Upper lobe of right lung (tissue), 1 donor: ENCODE data around the gene ABLIM2. TPM values are rescaled to one million over a fixed set of nuclear protein-coding genes. Genes with fewer than 3 reads are reported as not detected.

Experiments used
- ATAC-seq: fragments of 200-7000 bp; cut with Tn5 transposase; one replicate; pipeline ENCODE4 v1.9.1; 2020; ENCODE audit warnings: mild to moderate bottlenecking, moderate library complexity
- DNase-seq: peaks from one replicate; pipeline ENCODE4 v3.0.0-alpha.2; 2020
- H3K27ac ChIP-seq: fragments of 200-600 bp; one replicate; pipeline ENCODE4 v1.8.0; 2022
- H3K27me3 ChIP-seq: fragments of 200-600 bp; one replicate; pipeline ENCODE4 v1.8.0; 2022; ENCODE audit warnings: mild to moderate bottlenecking
- H3K36me3 ChIP-seq: fragments of 200-600 bp; one replicate; pipeline ENCODE4 v1.8.0; 2022
- H3K4me1 ChIP-seq: fragments of 200-600 bp; one replicate; pipeline ENCODE4 v1.8.0; 2022
- H3K4me3 ChIP-seq: fragments of 200-600 bp; one replicate; pipeline ENCODE4 v1.8.0; 2022; ENCODE audit warnings: mild to moderate bottlenecking
- H3K9me3 ChIP-seq: fragments of 200-600 bp; one replicate; pipeline ENCODE4 v1.8.0; 2022
- intact Hi-C: fragments of 100-400 bp; cut with DNase I; formaldehyde crosslinking; loops from one replicate; pipeline ENCODE4 v1.11.0; 2022
- total RNA-seq: library from RNA; stranded (reverse); fragmentation: NEBNext Ultra II Directional; extraction: Animal tissue kit (Norgen Biotek cat#: 25700); gene quantifications from one replicate; pipeline ENCODE4 v1.2.1, GENCODE V29; 2021
- TF ChIP-seq, protein P1 (sequence below): fragments of 200-600 bp; IDR thresholded peaks from one replicate; pipeline ENCODE4 v1.8.0; 2022; ENCODE audit warnings: antibody characterized with exemption
- donor health status: DM: no; HTN: yes; CAD: no; lungs with severe emphysema.

ABLIM2 gene
- total RNA-seq, 1 donor from 2014 or later: 12.7 TPM

DNA sequence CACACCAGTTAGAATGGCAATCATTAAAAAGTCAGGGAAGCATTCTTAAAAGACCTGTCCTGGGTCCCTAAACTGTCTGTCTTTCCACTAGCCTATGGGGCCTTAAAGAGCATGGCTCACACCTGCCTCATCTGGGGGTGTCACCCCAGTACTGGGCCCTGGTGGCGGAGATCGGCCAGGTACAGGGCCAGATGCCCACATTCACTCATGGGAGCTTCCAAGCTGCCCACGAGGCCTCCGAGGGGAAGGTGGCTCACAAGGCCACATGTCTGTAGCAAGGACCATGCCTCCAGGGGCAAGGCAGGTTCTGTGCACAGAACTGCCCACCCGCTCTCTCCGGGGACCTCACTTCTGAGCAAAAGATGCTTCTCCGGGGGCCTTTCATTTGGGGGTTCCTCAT, 163.5 kb downstream of the ABLIM2 start:
- no peaks in the 10 kb centered on the region for H3K9me3 ChIP-seq
- TF ChIP-seq, protein P1, sequence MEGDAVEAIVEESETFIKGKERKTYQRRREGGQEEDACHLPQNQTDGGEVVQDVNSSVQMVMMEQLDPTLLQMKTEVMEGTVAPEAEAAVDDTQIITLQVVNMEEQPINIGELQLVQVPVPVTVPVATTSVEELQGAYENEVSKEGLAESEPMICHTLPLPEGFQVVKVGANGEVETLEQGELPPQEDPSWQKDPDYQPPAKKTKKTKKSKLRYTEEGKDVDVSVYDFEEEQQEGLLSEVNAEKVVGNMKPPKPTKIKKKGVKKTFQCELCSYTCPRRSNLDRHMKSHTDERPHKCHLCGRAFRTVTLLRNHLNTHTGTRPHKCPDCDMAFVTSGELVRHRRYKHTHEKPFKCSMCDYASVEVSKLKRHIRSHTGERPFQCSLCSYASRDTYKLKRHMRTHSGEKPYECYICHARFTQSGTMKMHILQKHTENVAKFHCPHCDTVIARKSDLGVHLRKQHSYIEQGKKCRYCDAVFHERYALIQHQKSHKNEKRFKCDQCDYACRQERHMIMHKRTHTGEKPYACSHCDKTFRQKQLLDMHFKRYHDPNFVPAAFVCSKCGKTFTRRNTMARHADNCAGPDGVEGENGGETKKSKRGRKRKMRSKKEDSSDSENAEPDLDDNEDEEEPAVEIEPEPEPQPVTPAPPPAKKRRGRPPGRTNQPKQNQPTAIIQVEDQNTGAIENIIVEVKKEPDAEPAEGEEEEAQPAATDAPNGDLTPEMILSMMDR: no peak
- DNase-seq (no peak), ATAC-seq (no peak)
- no peak overlapping the region for H3K27ac ChIP-seq
- intact Hi-C loops: no loop called here
- no peaks in the 10 kb centered on the region for H3K27me3 ChIP-seq
- no peak overlapping the region for H3K4me3 ChIP-seq
- H3K36me3 ChIP-seq: no peaks in the 10 kb centered on the region
- no peaks in the 10 kb centered on the region for H3K4me1 ChIP-seq

DNA sequence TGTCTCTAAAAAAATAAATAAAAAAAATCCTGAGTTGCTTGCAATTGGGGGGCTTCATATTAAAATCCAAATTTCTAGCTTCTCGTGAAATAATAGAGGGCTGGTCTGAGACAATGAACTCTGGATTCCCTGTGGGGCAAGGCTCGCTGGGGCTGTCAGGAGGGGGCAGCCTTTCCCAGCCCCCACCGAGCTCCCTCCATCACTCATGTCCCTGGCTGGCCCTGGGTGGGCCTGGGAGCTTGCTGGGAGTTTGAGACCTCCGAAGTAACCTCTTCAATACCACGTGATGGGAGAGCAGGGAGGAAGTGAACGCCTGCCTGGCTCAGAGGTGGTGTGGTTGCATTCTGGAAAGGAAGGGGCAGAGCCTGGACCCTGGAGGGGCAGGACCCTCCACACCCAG, 164.9 kb downstream of the ABLIM2 start:
- H3K4me1 ChIP-seq: no peaks in the 10 kb centered on the region
- no peaks in the 10 kb centered on the region for H3K9me3 ChIP-seq
- no peak overlapping the region for H3K27ac ChIP-seq
- intact Hi-C loops: no loop called here
- ATAC-seq (no peak), DNase-seq (no peak)
- H3K4me3 ChIP-seq: no peak overlapping the region
- H3K27me3 ChIP-seq: no peaks in the 10 kb centered on the region
- no peaks in the 10 kb centered on the region for H3K36me3 ChIP-seq
- TF ChIP-seq, protein P1: no peak

DNA sequence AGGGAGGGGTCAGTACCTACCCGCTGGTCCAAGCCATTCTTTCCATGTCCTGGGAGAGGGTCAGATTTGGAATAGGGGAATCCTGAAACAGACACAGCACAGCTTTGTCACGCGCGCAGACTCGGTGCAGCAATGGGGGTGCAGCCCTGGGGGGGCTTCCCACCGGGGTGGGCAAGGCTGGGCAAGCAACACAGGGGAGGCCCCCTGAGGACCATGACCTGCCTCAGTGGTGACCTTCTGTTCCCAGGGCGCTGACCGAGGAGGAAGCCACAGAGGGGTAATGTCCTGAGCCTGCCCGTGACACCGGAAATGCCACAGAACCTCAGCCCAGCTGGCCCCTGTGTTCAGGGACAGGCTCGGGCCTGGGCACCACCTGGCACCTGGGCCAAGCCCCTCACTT, 165.8 kb downstream of the ABLIM2 start:
- Histone ChIP-seq H3K36me3 (no peaks in the 10 kb centered on the region), H3K4me1 (no peaks in the 10 kb centered on the region), H3K27me3 (no peaks in the 10 kb centered on the region), H3K27ac (no peak overlapping the region), H3K9me3 (no peaks in the 10 kb centered on the region), H3K4me3 (no peak overlapping the region)
- TF ChIP-seq, protein P1: no peak
- no peak for DNase-seq
- peak; percentile 16 for ATAC-seq
- intact Hi-C loops: no loop called here

DNA sequence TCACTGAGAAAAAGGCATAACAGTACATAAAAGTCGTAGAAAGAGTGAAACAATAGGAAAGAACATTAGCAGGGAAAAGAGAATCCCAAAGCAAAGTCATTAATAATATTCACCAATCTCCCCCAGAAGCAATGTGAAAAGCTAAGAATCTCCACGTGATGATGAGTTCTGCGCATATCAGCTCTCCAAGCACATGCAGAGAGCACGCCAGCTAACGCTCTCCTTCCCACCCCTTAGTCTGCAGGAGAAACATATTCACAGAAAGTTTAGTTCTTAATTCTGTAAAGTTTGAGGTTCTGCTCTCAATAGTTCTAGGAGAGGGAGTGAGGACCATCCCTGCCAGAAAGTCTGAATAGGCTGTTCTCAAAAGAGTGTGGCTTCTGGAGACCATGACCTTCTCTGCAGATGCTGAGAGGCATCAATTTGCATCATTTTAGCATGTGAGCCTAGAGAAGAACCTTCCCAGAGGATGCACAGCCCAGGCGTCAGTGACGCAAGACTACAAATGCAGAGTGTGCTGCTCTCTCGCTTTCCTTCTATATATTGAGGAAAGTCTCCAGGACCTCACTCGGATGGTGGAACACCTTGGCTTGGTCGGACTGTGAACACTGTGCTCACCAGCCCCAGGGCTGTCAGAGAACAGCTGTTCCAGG, 167.7 kb downstream of the ABLIM2 start:
- Histone ChIP-seq H3K9me3 (no peaks in the 10 kb centered on the region), H3K27me3 (no peaks in the 10 kb centered on the region), H3K4me1 (peaks cover 11% of the 10 kb centered on the region), H3K27ac (no peak overlapping the region), H3K36me3 (no peaks in the 10 kb centered on the region), H3K4me3 (no peak overlapping the region)
- TF ChIP-seq, protein P1: no peak
- intact Hi-C loops: no loop called here
- DNase-seq (no peak), ATAC-seq (no peak)

DNA sequence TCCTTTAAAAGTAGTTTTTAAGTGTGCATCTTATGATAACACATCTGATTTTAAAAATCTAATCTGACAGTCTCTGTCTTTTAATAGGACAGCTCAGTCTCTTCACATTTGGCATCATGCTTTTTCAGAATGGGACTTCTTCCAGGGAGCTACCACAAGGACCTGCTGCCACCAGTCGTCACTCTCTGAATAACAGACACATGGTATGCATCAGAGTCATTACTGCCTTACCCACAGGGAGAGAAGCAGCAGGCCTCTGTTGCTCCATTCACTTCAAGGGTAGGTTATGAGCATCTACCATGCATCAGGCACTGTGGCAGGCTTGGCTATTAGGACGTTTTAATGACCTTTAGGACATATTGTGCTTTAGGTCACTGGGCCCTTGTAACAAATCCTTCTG, 169.0 kb downstream of the ABLIM2 start:
- ATAC-seq: no peak
- Histone ChIP-seq H3K27me3 (no peaks in the 10 kb centered on the region), H3K27ac (no peak overlapping the region), H3K9me3 (no peaks in the 10 kb centered on the region), H3K4me1 (peaks cover 14% of the 10 kb centered on the region), H3K4me3 (no peak overlapping the region), H3K36me3 (no peaks in the 10 kb centered on the region)
- TF ChIP-seq, protein P1: no peak
- DNase-seq: no peak
- intact Hi-C loops: loop anchor here (5.0 kb wide), 1 partner anchor 187 kb away; no protein-coding TSS in a partner anchor

DNA sequence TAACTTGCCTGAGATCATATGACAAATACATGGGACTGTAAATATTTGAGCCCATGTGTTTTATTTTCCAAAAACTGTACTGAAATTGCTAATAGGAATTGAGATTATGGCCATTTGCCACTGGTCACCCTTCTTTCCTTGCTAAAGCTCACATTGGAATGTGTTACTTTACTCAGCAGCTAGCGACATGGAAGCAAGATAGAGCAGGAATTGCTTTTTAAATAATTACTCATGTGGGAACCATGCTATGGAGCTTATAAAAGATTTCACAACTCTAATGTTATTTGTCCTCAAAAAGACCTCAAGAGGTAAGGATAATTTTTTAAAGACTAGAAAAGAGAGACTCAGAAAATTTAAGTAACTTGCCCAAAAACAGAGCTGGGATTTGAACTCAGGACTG, 170.2 kb downstream of the ABLIM2 start:
- TF ChIP-seq, protein P1: no peak
- DNase-seq (no peak), ATAC-seq (no peak)
- H3K36me3 ChIP-seq: no peaks in the 10 kb centered on the region
- no peaks in the 10 kb centered on the region for H3K9me3 ChIP-seq
- no peak overlapping the region for H3K4me3 ChIP-seq
- no peaks in the 10 kb centered on the region for H3K27me3 ChIP-seq
- H3K4me1 ChIP-seq: peaks cover 14% of the 10 kb centered on the region
- intact Hi-C loops: loop anchor here (5.0 kb wide), 1 partner anchor 186 kb away; no protein-coding TSS in a partner anchor
- no peak overlapping the region for H3K27ac ChIP-seq
